HAP-1 (cell line): Measurements from ENCODE around the gene STX8.

Experiments used
- DNase-seq, 2 experiments: peaks; one replicate each; pipeline ENCODE4 v3.0.0-alpha.2; 2016 to 2020; ENCODE audit warnings: low spot score in 2 of 2
- H3K27me3 ChIP-seq: fragments of 250-450 bp; sonication (Bioruptor Pico); 2 replicates; pipeline ENCODE4 v1.5.1; 2020; ENCODE audit warnings: low read depth, mild to moderate bottlenecking, moderate library complexity
- H3K36me3 ChIP-seq: fragments of 250-450 bp; sonication (Bioruptor Pico); replicated peaks from 2 replicates; pipeline ENCODE4 v1.5.1; 2020; ENCODE audit warnings: mild to moderate bottlenecking
- H3K4me1 ChIP-seq: fragments of 250-450 bp; sonication (Bioruptor Pico); 2 replicates; pipeline ENCODE4 v1.5.1; 2020; ENCODE audit warnings: mild to moderate bottlenecking
- H3K4me3 ChIP-seq: fragments of 250-450 bp; sonication (Bioruptor Pico); 2 replicates; pipeline ENCODE4 v1.5.1; 2020; ENCODE audit warnings: mild to moderate bottlenecking, moderate library complexity
- H3K9me3 ChIP-seq: fragments of 250-450 bp; sonication (Bioruptor Pico); 2 replicates; pipeline ENCODE4 v1.5.1; 2020; ENCODE audit warnings: mild to moderate bottlenecking, moderate library complexity
- in situ Hi-C: fragments of 300-500 bp; cut with MboI; formaldehyde crosslinking; loops from 3 replicates; pipeline ENCODE4 v1.14.3; 2020; ENCODE audit warnings: low sequenced_read_pairs, inconsistent platforms, mixed read lengths

The STX8 gene

DNA sequence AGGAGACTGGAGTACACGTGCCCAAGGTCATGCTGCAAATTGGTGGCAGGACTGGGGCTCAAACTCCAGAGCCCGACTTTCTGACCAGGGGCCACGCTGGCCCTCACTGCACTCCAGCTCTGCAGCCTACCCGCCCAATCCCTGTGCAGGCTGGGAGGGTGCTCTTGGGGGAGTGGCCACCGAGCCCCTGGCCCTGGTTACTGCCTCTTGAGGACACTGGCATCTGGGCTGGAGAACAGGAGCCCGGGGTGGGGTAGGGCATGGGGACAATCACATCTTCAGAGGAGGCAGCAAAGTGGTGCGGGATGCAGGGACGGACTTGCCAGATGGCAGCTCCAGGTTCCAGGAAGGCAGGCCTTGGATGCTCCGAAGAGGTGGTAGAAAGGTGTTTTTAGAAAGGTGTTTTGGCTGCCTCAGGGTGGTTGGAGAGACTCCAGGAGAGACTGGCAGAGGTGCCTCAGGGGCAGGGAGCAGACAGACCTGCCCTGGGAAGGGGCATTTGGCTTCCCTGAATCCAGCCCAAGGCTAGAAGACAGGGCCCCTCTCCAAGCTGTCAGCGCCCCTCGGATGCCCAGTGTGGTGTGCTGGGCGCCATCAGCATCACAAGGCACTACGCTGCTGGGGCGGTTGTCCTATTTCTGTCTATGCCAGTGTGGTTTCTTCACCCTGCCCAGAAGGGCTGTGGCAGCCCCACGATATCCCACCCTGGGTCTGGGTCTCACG lies 333.7 kb downstream of the STX8 start:
- H3K4me3 ChIP-seq, result no peak overlapping the region
- no peak for DNase-seq
- no peaks in the 10 kb centered on the region for H3K9me3 ChIP-seq
- no peaks in the 10 kb centered on the region for H3K4me1 ChIP-seq
- H3K27me3 ChIP-seq, result no peaks in the 10 kb centered on the region
- in situ Hi-C loops, result no loop called here
- no peaks in the 10 kb centered on the region for H3K36me3 ChIP-seq

GRCh38 chr17:9241371-9241712 lies 334.3 kb downstream of the STX8 start:
- in situ Hi-C loops, result no loop called here
- H3K4me1 ChIP-seq, result no peaks in the 10 kb centered on the region
- DNase-seq, result no peak
- H3K27me3 ChIP-seq, result no peaks in the 10 kb centered on the region
- no peaks in the 10 kb centered on the region for H3K36me3 ChIP-seq
- no peak overlapping the region for H3K4me3 ChIP-seq
- H3K9me3 ChIP-seq, result no peaks in the 10 kb centered on the region

GRCh38 chr17:9240659-9241370 lies 334.8 kb downstream of the STX8 start:
- DNase-seq, result peak in 1 of 2 experiments; percentile 21
- Histone ChIP-seq H3K36me3 (no peaks in the 10 kb centered on the region), H3K9me3 (no peaks in the 10 kb centered on the region), H3K4me1 (no peaks in the 10 kb centered on the region), H3K4me3 (no peak overlapping the region), H3K27me3 (no peaks in the 10 kb centered on the region)
- in situ Hi-C loops, result no loop called here

- no peaks in the 10 kb centered on the region for H3K36me3 ChIP-seq
- in situ Hi-C loops, result no loop called here
- no peaks in the 10 kb centered on the region for H3K9me3 ChIP-seq
- H3K4me3 ChIP-seq, result no peak overlapping the region
- DNase-seq, result no peak
- no peaks in the 10 kb centered on the region for H3K4me1 ChIP-seq
- H3K27me3 ChIP-seq, result no peaks in the 10 kb centered on the region
Observed at GRCh38 chr17:9239793-9240658, 335.6 kb downstream of the STX8 start.

DNA sequence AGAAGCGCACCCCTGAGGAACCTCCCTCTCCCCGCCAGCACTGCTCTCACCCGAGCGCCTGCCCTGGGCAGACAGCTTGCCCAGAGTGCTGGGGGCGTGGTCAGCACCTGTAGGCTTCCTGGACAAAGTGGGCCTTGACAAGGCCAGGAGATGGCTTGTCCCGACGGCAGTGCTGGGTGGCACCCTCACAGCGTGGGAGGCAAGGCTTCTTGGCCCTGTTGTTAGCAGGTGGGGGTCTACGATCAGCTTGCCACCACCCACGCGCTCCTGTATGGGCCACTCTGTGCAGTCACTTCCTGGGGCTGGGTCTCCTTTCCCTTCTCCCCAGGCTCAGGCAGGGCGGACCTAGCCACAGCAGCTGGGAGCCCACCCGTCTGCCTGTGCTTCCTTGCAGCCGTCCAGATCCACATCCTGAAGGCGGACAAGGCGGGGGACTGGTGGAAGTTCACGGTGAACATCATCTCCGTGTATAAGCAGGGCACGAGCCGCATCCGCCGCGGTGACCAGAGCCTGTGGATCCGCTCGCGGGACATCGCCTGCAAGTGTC lies 336.3 kb downstream of the STX8 start:
- no peak overlapping the region for H3K4me3 ChIP-seq
- DNase-seq, result no peak
- no peaks in the 10 kb centered on the region for H3K27me3 ChIP-seq
- no peaks in the 10 kb centered on the region for H3K4me1 ChIP-seq
- in situ Hi-C loops, result no loop called here
- H3K9me3 ChIP-seq, result no peaks in the 10 kb centered on the region
- no peaks in the 10 kb centered on the region for H3K36me3 ChIP-seq

DNA sequence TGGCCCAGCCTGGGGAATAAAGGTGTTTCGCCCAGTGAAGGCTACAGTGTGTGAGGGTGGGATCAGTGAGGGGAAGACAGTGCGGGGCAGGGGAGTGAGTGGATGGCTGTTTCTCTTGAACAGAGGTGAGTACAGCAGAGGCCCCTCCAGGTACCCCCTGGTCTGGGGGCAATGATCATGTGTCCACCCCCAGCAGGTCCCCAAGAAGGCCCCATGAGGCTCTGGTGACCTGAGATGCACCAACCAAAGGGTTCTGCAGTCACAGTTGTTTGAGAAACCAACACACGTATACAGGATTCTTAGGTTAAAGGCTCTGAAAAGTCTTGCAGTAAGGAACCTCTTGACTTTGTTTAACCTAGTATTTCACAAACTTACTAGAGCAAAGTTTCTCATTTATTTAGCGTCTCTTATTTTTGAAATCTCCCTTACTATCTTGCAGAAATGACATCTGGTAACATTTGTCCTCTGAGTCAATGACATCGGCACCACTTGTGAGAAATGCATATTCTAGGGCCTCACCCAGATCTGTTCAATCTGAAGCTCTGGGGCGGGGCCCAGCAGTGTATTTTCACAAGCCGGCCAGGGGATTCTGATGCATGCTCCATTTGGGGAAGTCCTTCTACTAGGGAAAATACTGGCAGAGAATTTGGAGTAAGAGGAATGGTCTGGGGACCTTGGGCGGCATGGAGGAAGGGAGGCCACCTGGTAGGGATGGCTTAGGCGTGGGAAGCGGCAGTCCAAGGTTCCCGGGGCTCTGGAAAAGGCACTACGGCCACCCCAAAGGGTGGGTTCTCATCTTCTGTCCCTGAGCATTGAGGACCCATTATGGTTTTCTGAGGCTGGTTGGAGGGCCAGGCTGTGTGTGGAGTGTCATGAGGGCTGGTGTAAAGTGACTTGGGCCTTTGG lies 337.0 kb downstream of the STX8 start:
- Histone ChIP-seq H3K4me3 (no peak overlapping the region), H3K9me3 (no peaks in the 10 kb centered on the region), H3K4me1 (no peaks in the 10 kb centered on the region), H3K27me3 (no peaks in the 10 kb centered on the region), H3K36me3 (no peaks in the 10 kb centered on the region)
- in situ Hi-C loops, result no loop called here
- DNase-seq, result no peak

GRCh38 chr17:9237661-9238301 lies 337.8 kb downstream of the STX8 start:
- Histone ChIP-seq H3K36me3 (no peaks in the 10 kb centered on the region), H3K27me3 (no peaks in the 10 kb centered on the region), H3K4me3 (no peak overlapping the region), H3K4me1 (no peaks in the 10 kb centered on the region), H3K9me3 (no peaks in the 10 kb centered on the region)
- in situ Hi-C loops, result no loop called here
- DNase-seq, result no peak

- Histone ChIP-seq H3K4me3 (no peak overlapping the region), H3K9me3 (no peaks in the 10 kb centered on the region), H3K4me1 (no peaks in the 10 kb centered on the region), H3K36me3 (no peaks in the 10 kb centered on the region), H3K27me3 (no peaks in the 10 kb centered on the region)
- no peak for DNase-seq
- in situ Hi-C loops, result no loop called here
Observed at GRCh38 chr17:9237053-9237410, 338.6 kb downstream of the STX8 start.

DNA sequence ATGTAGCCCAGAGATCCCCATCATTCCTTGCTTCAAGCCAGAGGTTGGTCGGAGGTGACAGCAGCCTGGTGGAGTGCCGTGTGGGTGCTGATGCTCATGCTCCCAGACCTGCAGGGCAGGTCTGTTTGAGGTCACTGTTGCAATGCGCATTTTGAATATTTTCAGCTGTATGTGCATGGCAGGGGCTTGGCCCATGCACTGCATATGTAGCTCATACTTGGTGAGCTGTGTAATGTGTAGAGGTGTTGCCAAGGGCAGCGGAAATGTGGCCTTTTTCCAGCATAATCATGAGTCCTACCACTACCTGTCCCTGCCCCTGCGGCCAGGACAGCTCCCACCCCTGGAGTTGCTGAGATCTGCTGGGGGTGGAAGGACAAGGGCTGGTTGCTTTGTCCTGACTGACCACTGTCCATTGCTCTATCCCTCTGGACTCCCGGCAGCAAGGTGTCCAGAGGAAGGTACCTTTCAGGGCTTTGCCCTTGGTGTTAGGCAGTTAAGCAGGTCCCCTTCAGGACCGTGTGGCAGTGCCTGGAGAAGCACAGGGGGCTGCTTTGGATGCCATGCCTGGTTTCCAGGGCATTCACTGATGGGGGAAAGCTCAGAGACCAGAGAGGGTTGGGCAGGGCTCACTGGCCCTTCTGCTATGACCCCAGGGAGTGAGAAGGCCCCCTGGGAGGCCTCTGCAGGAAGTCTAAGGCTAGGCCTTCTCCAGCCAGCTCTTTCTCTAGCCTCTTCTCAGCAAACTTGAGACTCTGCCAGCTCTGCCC lies 339.2 kb downstream of the STX8 start:
- Histone ChIP-seq H3K36me3 (no peaks in the 10 kb centered on the region), H3K9me3 (no peaks in the 10 kb centered on the region), H3K27me3 (no peaks in the 10 kb centered on the region), H3K4me3 (no peak overlapping the region), H3K4me1 (no peaks in the 10 kb centered on the region)
- no peak for DNase-seq
- in situ Hi-C loops, result no loop called here

- Histone ChIP-seq H3K36me3 (no peaks in the 10 kb centered on the region), H3K4me1 (no peaks in the 10 kb centered on the region), H3K27me3 (no peaks in the 10 kb centered on the region), H3K4me3 (no peak overlapping the region), H3K9me3 (no peaks in the 10 kb centered on the region)
- in situ Hi-C loops, result no loop called here
- no peak for DNase-seq
Observed at GRCh38 chr17:9235346-9235745, 340.3 kb downstream of the STX8 start.

GRCh38 chr17:9234389-9234945 lies 341.2 kb downstream of the STX8 start:
- H3K4me1 ChIP-seq, result no peaks in the 10 kb centered on the region
- no peak overlapping the region for H3K4me3 ChIP-seq
- no peaks in the 10 kb centered on the region for H3K27me3 ChIP-seq
- no peak for DNase-seq
- no peaks in the 10 kb centered on the region for H3K36me3 ChIP-seq
- in situ Hi-C loops, result no loop called here
- no peaks in the 10 kb centered on the region for H3K9me3 ChIP-seq

- DNase-seq, result no peak
- Histone ChIP-seq H3K36me3 (no peaks in the 10 kb centered on the region), H3K27me3 (no peaks in the 10 kb centered on the region), H3K4me3 (no peak overlapping the region), H3K9me3 (no peaks in the 10 kb centered on the region), H3K4me1 (no peaks in the 10 kb centered on the region)
- in situ Hi-C loops, result no loop called here
Observed at GRCh38 chr17:9233761-9234160, 341.9 kb downstream of the STX8 start.
